ENCODE data around the gene SELL.
"Not testable (repeated sequence)": the region's sequence is repeated elsewhere in the genome, so short reads cannot be mapped to it uniquely, and the experiment has no call there.

The SELL gene

DNA sequence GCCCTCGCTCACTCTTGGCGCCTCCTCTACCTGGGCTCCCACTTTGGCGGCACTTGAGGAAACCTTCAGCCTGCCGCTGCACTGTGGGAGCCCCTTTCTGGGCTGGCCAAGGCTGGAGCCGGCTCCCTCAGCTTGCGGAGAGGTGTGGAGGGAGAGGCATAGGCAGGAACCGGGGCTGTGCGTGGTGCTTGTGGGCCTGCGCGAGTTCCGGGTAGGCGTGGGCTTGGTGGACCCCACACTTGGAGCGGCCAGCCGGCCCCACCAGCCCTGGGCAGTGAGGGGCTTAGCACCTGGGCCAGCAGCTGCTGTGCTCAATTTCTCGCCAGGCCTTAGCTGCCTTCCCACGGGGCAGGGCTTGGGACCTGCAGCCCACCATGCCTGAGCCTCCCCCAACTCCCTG lies 50.4 kb downstream of the SELL start:
- H3K36me3 ChIP-seq (ENCODE audit: insufficient read depth, insufficient read length, low read length); H3K9me3 ChIP-seq (ENCODE audit: insufficient read depth, low read length); H3K27me3 ChIP-seq (ENCODE audit: insufficient read depth, insufficient read length); H3K4me3 ChIP-seq (ENCODE audit: insufficient read length, low read depth); H3K4me1 ChIP-seq (ENCODE audit: insufficient read depth, insufficient read length); DNase-seq (ENCODE audit: low read depth, low spot score); H3K9ac ChIP-seq (ENCODE audit: insufficient read length, low read depth): not testable (repeated sequence)

- H3K27me3 ChIP-seq (ENCODE audit: insufficient read depth, insufficient read length); H3K9ac ChIP-seq (ENCODE audit: insufficient read length, low read depth); DNase-seq (ENCODE audit: low read depth, low spot score); H3K4me1 ChIP-seq (ENCODE audit: insufficient read depth, insufficient read length); H3K4me3 ChIP-seq (ENCODE audit: insufficient read length, low read depth); H3K36me3 ChIP-seq (ENCODE audit: insufficient read depth, insufficient read length, low read length): not testable (repeated sequence)
- H3K9me3 ChIP-seq (ENCODE audit: insufficient read depth, low read length) = peaks cover 18% of the 10 kb centered on the region; the same call in 1 of the 2 replicates
Measured at GRCh38 chr1:169658777-169659176, 52.6 kb downstream of the SELL start.

GRCh38 chr1:169653873-169654272 lies 57.5 kb downstream of the SELL start:
- TF ChIP-seq YY1 (IDR thresholded peaks at IDR 0.05; ENCODE audit: insufficient read depth, insufficient read length) (no peak), SUZ12 (IDR thresholded peaks at IDR 0.05; ENCODE audit: extremely low read depth, insufficient read depth, insufficient read length) (no peak), ZNF274 (IDR thresholded peaks at IDR 0.05; ENCODE audit: low read depth, low read length) (no peak)

DNA sequence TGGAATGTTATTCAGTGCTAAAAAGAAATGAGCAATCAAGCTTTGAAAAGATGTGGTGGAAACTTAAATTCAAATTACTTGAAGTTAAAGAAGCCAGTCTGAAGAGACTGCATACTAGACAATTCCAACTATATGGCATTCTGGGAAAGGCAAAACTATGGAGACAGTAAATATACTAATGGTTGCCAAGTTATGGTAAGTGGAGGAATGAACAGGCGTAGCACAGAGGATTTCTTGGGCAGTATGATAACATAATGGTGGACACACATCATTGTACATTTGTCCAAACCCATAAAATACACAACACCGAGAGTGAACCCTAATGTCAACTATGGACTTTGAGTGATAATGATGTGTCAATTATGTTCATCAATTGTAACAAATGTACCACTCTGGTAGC lies 60.4 kb downstream of the SELL start:
- Histone ChIP-seq H3K9ac (ENCODE audit: insufficient read length, low read depth) (no peak overlapping the region), H3K36me3 (ENCODE audit: insufficient read depth, insufficient read length, low read length) (no peaks in the 10 kb centered on the region), H3K9me3 (ENCODE audit: insufficient read depth, low read length) (peaks cover 11% of the 10 kb centered on the region; the same call in 1 of the 2 replicates), H3K27me3 (ENCODE audit: insufficient read depth, insufficient read length) (no peaks in the 10 kb centered on the region), H3K4me1 (ENCODE audit: insufficient read depth, insufficient read length) (no peaks in the 10 kb centered on the region), H3K4me3 (ENCODE audit: insufficient read length, low read depth) (no peak overlapping the region)
- DNase-seq (ENCODE audit: low read depth, low spot score) = no peak
- no peak for TF ChIP-seq ZNF274 (IDR thresholded peaks at IDR 0.05; ENCODE audit: low read depth, low read length)
- no peak for TF ChIP-seq YY1 (IDR thresholded peaks at IDR 0.05; ENCODE audit: insufficient read depth, insufficient read length)
- TF ChIP-seq SUZ12 (IDR thresholded peaks at IDR 0.05; ENCODE audit: extremely low read depth, insufficient read depth, insufficient read length) = no peak

More at GRCh38 chr1:169653873-169654272, 57.5 kb downstream of the SELL start:
- Histone ChIP-seq H3K27me3 (ENCODE audit: insufficient read depth, insufficient read length) (no peaks in the 10 kb centered on the region), H3K36me3 (ENCODE audit: insufficient read depth, insufficient read length, low read length) (no peaks in the 10 kb centered on the region), H3K4me3 (ENCODE audit: insufficient read length, low read depth) (no peak overlapping the region), H3K9me3 (ENCODE audit: insufficient read depth, low read length) (peaks cover 18% of the 10 kb centered on the region; the same call in 1 of the 2 replicates), H3K4me1 (ENCODE audit: insufficient read depth, insufficient read length) (peaks cover 4% of the 10 kb centered on the region), H3K9ac (ENCODE audit: insufficient read length, low read depth) (no peak overlapping the region)
- DNase-seq (ENCODE audit: low read depth, low spot score) = no peak

- Histone ChIP-seq H3K27me3 (ENCODE audit: insufficient read depth, insufficient read length) (no peaks in the 10 kb centered on the region), H3K36me3 (ENCODE audit: insufficient read depth, insufficient read length, low read length) (no peaks in the 10 kb centered on the region), H3K9ac (ENCODE audit: insufficient read length, low read depth) (no peak overlapping the region), H3K4me1 (ENCODE audit: insufficient read depth, insufficient read length) (no peaks in the 10 kb centered on the region), H3K4me3 (ENCODE audit: insufficient read length, low read depth) (no peak overlapping the region), H3K9me3 (ENCODE audit: insufficient read depth, low read length) (peaks cover 7% of the 10 kb centered on the region; the same call in 1 of the 2 replicates)
- TF ChIP-seq ZNF274 (IDR thresholded peaks at IDR 0.05; ENCODE audit: low read depth, low read length) (no peak), SUZ12 (IDR thresholded peaks at IDR 0.05; ENCODE audit: extremely low read depth, insufficient read depth, insufficient read length) (no peak), YY1 (IDR thresholded peaks at IDR 0.05; ENCODE audit: insufficient read depth, insufficient read length) (no peak)
- DNase-seq (ENCODE audit: low read depth, low spot score) = no peak
Measured at GRCh38 chr1:169650551-169650950, 60.9 kb downstream of the SELL start.

DNA sequence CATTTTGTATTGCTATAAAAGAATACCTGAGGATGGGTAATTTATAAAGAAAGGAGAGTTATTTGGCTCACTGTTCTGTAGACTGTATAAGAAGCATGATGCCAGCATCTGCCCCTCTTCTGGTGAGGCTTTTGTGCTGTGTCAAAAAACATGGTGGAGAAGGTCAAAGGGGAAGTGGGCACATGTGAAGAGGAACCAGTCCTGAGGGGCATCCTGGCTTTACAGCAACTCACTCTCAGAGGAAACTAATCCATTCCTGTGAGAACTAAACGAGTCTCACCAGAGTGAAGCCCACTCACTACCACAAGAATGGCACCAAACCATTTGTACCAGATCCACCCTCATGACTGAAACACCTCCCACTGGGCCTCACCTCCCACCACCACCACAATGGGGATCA lies 62.7 kb downstream of the SELL start:
- Histone ChIP-seq H3K4me1 (ENCODE audit: insufficient read depth, insufficient read length) (no peaks in the 10 kb centered on the region), H3K9ac (ENCODE audit: insufficient read length, low read depth) (no peak overlapping the region), H3K36me3 (ENCODE audit: insufficient read depth, insufficient read length, low read length) (no peaks in the 10 kb centered on the region), H3K27me3 (ENCODE audit: insufficient read depth, insufficient read length) (no peaks in the 10 kb centered on the region), H3K4me3 (ENCODE audit: insufficient read length, low read depth) (no peak overlapping the region), H3K9me3 (ENCODE audit: insufficient read depth, low read length) (no peaks in the 10 kb centered on the region)
- DNase-seq (ENCODE audit: low read depth, low spot score) = no peak
- TF ChIP-seq ZNF274 (IDR thresholded peaks at IDR 0.05; ENCODE audit: low read depth, low read length) (no peak), YY1 (IDR thresholded peaks at IDR 0.05; ENCODE audit: insufficient read depth, insufficient read length) (no peak), SUZ12 (IDR thresholded peaks at IDR 0.05; ENCODE audit: extremely low read depth, insufficient read depth, insufficient read length) (no peak)

GRCh38 chr1:169648187-169648586 lies 63.2 kb downstream of the SELL start:
- TF ChIP-seq YY1 (IDR thresholded peaks at IDR 0.05; ENCODE audit: insufficient read depth, insufficient read length) (no peak), ZNF274 (IDR thresholded peaks at IDR 0.05; ENCODE audit: low read depth, low read length) (no peak), SUZ12 (IDR thresholded peaks at IDR 0.05; ENCODE audit: extremely low read depth, insufficient read depth, insufficient read length) (no peak)
- Histone ChIP-seq H3K9me3 (ENCODE audit: insufficient read depth, low read length) (no peaks in the 10 kb centered on the region), H3K9ac (ENCODE audit: insufficient read length, low read depth) (no peak overlapping the region), H3K36me3 (ENCODE audit: insufficient read depth, insufficient read length, low read length) (no peaks in the 10 kb centered on the region), H3K27me3 (ENCODE audit: insufficient read depth, insufficient read length) (no peaks in the 10 kb centered on the region), H3K4me3 (ENCODE audit: insufficient read length, low read depth) (no peak overlapping the region), H3K4me1 (ENCODE audit: insufficient read depth, insufficient read length) (no peaks in the 10 kb centered on the region)
- no peak for DNase-seq (ENCODE audit: low read depth, low spot score)

DNA sequence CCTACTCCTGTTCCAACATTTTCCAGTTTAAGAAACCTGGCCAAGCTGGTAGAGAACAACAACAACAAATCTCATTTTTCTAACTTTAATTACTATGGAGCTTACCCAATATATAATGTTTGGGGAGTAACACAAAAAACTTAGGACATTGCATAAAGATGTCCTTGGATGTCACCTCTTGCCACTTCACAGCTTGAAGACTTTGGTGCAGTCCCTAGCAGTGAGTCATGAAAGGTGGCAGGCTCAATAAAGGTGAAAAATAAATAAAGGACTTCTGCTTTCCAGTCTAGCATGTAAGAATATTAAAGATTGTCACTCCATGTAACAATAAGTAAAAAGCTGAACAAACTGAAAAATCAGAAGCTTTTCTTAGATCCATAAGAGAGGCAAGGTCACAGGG lies 63.9 kb downstream of the SELL start:
- Histone ChIP-seq H3K36me3 (ENCODE audit: insufficient read depth, insufficient read length, low read length) (no peaks in the 10 kb centered on the region), H3K27me3 (ENCODE audit: insufficient read depth, insufficient read length) (no peaks in the 10 kb centered on the region), H3K4me3 (ENCODE audit: insufficient read length, low read depth) (no peak overlapping the region), H3K4me1 (ENCODE audit: insufficient read depth, insufficient read length) (no peaks in the 10 kb centered on the region), H3K9me3 (ENCODE audit: insufficient read depth, low read length) (no peaks in the 10 kb centered on the region), H3K9ac (ENCODE audit: insufficient read length, low read depth) (no peak overlapping the region)
- no peak for DNase-seq (ENCODE audit: low read depth, low spot score)
- no peak for TF ChIP-seq ZNF274 (IDR thresholded peaks at IDR 0.05; ENCODE audit: low read depth, low read length)
- TF ChIP-seq SUZ12 (IDR thresholded peaks at IDR 0.05; ENCODE audit: extremely low read depth, insufficient read depth, insufficient read length) = no peak
- no peak for TF ChIP-seq YY1 (IDR thresholded peaks at IDR 0.05; ENCODE audit: insufficient read depth, insufficient read length)

All from NT2/D1 (cell line).